ENCODE measurements around the gene DDAH1. TPM values are rescaled to one million over a fixed set of nuclear protein-coding genes. Genes with fewer than 3 reads are reported as not detected.

DDAH1 gene
- total and polyA plus RNA-seq, 2 of the 4 experiments (the other 2 are of a cell fraction) = 78.0 to 94.5 TPM

GRCh38 chr1:85378534-85378933 lies 86.4 kb downstream of the DDAH1 start:
- Histone ChIP-seq H3K4me2 (ENCODE audit: low read depth, low read length) (no peak overlapping the region), H4K20me1 (ENCODE audit: insufficient read depth, low read length) (peaks cover 8% of the 10 kb centered on the region; the same call in 1 of the 2 replicates), H3K18ac (ENCODE audit: low read depth, low read length) (no peak overlapping the region), H4K91ac (ENCODE audit: insufficient read depth, low read depth, low read length) (no peak overlapping the region), H3K9me3 (ENCODE audit: control insufficient read depth, insufficient read depth, low read length) (peaks cover 3% of the 10 kb centered on the region; the same call in 1 of the 2 replicates), H2BK15ac (ENCODE audit: low read depth, low read length) (no peak overlapping the region), H3K4me1 (ENCODE audit: control insufficient read depth, insufficient read depth, low read length) (peaks cover 10% of the 10 kb centered on the region), H3K27ac (ENCODE audit: insufficient read depth, low read length) (no peak overlapping the region), H3K56ac (ENCODE audit: extremely low read depth, insufficient read depth, low read length) (no peak overlapping the region), H2BK120ac (ENCODE audit: low read depth, low read length) (no peak overlapping the region), H2BK20ac (ENCODE audit: low read depth, low read length) (no peak overlapping the region), H3K23ac (ENCODE audit: low read depth, low read length) (no peak overlapping the region), H2AFZ (replicated peaks; ENCODE audit: low read length, poor library complexity) (no peak overlapping the region), H4K5ac (ENCODE audit: low read depth, low read length) (no peak overlapping the region), H3K27me3 (ENCODE audit: control insufficient read depth, insufficient read depth, low read length) (no peaks in the 10 kb centered on the region), H2AK5ac (ENCODE audit: low read depth, low read length) (no peak overlapping the region), H3K14ac (replicated peaks; ENCODE audit: low read depth, low read length) (no peak overlapping the region), H3K36me3 (ENCODE audit: control insufficient read depth, insufficient read depth, low read length) (no peaks in the 10 kb centered on the region), H3K4me3 (ENCODE audit: insufficient read depth, low read depth, low read length) (no peak overlapping the region), H2AK9ac (replicated peaks; ENCODE audit: low read depth, low read length, poor library complexity) (no peak overlapping the region), H3K9ac (ENCODE audit: low read depth, low read length) (no peak overlapping the region), H3K9me1 (ENCODE audit: insufficient read depth, low read length) (peaks cover 10% of the 10 kb centered on the region), H3K79me1 (ENCODE audit: low read depth in 1 of 2, low read length in 2 of 2) (peaks cover 42 to 64% of the 10 kb centered on the region in 2 experiments), H4K8ac (ENCODE audit: low read depth in 2 of 2, low read length in 2 of 2) (no peak overlapping the region), H3K4ac (ENCODE audit: low read depth, low read length) (no peak overlapping the region), H2BK5ac (ENCODE audit: low read depth, low read length, poor library complexity, severe bottlenecking) (no peak overlapping the region)
- in situ Hi-C loops (cut with MboI; ENCODE audit: low sequenced_read_pairs) = no loop called here
- TF ChIP-seq RCOR1 (IDR thresholded peaks at IDR 0.05; ENCODE audit: insufficient replicate concordance, low read length) (no peak), CEBPB (IDR thresholded peaks at IDR 0.05; ENCODE audit: low read depth, low read length) (no peak), RAD21 (IDR thresholded peaks at IDR 0.05; ENCODE audit: low read length) (no peak), FOS (IDR thresholded peaks at IDR 0.05; ENCODE audit: low read depth, low read length) (no peak), SMC3 (IDR thresholded peaks at IDR 0.05; ENCODE audit: low read depth, low read length) (no peak), CTCF (conservative IDR thresholded peaks at IDR 0.05; ENCODE audit: low read depth, low read length) (no peak), POLR2A (IDR thresholded peaks at IDR 0.05; ENCODE audit: low read depth, low read length) (no peak), MAZ (IDR thresholded peaks at IDR 0.05; ENCODE audit: borderline replicate concordance, low read depth, low read length) (no peak), BHLHE40 (IDR thresholded peaks at IDR 0.05; ENCODE audit: low read depth, low read length) (no peak), CHD1 (IDR thresholded peaks at IDR 0.05; ENCODE audit: low read depth, low read length) (no peak), MAFK (IDR thresholded peaks at IDR 0.05; ENCODE audit: low read depth, low read length) (no peak), MXI1 (IDR thresholded peaks at IDR 0.05; ENCODE audit: borderline replicate concordance, low read depth, low read length) (no peak), USF2 (IDR thresholded peaks at IDR 0.05; ENCODE audit: low read depth, low read length) (no peak)
- TF ChIP-seq, protein P1, sequence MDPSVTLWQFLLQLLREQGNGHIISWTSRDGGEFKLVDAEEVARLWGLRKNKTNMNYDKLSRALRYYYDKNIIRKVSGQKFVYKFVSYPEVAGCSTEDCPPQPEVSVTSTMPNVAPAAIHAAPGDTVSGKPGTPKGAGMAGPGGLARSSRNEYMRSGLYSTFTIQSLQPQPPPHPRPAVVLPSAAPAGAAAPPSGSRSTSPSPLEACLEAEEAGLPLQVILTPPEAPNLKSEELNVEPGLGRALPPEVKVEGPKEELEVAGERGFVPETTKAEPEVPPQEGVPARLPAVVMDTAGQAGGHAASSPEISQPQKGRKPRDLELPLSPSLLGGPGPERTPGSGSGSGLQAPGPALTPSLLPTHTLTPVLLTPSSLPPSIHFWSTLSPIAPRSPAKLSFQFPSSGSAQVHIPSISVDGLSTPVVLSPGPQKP (IDR thresholded peaks at IDR 0.05; ENCODE audit: borderline replicate concordance, low read depth, low read length) = no peak
- DNase-seq (no peak), ATAC-seq (ENCODE audit: low read depth) (no peak)
- dilution Hi-C loops (cut with HindIII; ENCODE audit: low sequenced_read_pairs, unreplicated experiment) = no loop called here
- no CpG with 5 or more reads among the region's 2 CpGs for WGBS, 2 experiments (ENCODE audit: extremely low coverage in 2 of 2, insufficient read length in 1 of 2)
- ChIA-PET CTCF (interaction anchor here (0.6 kb wide), 1 partner anchor 240 kb away, joined by 3 read pairs; no protein-coding TSS in a partner anchor), POLR2A (ENCODE audit: unreplicated experiment) (interaction anchor here (0.6 kb wide), 1 partner anchor 693 kb away, joined by 3 read pairs; no protein-coding TSS in a partner anchor)
- no TSS peak for BruUV-seq (replicated peaks)
- intact Hi-C loops (cut with micrococcal nuclease) = no loop called here
